ES-I3 (cell line): ENCODE results near the gene ZFP36L2.

Experiments
- H3K36me3 ChIP-seq: 2 replicates; pipeline ENCODE4 v1.6.1; 2013; ENCODE audit warnings: mild to moderate bottlenecking, low read length, control low read depth, moderate library complexity; ENCODE audit not compliant: insufficient read depth
- H3K4me1 ChIP-seq: 2 replicates; pipeline ENCODE4 v1.6.1; 2013; ENCODE audit warnings: mild to moderate bottlenecking, control low read depth, low read length; ENCODE audit not compliant: insufficient read depth
- H3K9ac ChIP-seq: 2 replicates; pipeline ENCODE4 v1.6.1; 2013; ENCODE audit warnings: low read depth, mild to moderate bottlenecking, low read length, moderate library complexity
- H3K9me3 ChIP-seq: 2 replicates; pipeline ENCODE4 v1.6.1; 2013; ENCODE audit warnings: mild to moderate bottlenecking, low read length, moderate library complexity; ENCODE audit not compliant: control insufficient read depth, insufficient read depth

The ZFP36L2 gene

GRCh38 chr2:43233218-43234212, 7.1 kb upstream of the ZFP36L2 start:
- H3K9me3 ChIP-seq, result no peaks in the 10 kb centered on the region
- no peaks in the 10 kb centered on the region for H3K36me3 ChIP-seq
- peaks cover 14% of the 10 kb centered on the region for H3K4me1 ChIP-seq
- no peak overlapping the region for H3K9ac ChIP-seq

GRCh38 chr2:43230951-43231827, 4.8 kb upstream of the ZFP36L2 start:
- no peaks in the 10 kb centered on the region for H3K9me3 ChIP-seq
- H3K4me1 ChIP-seq, result peaks cover 22% of the 10 kb centered on the region
- no peaks in the 10 kb centered on the region for H3K36me3 ChIP-seq
- H3K9ac ChIP-seq, result no peak overlapping the region

GRCh38 chr2:43230351-43230885, 4.0 kb upstream of the ZFP36L2 start:
- H3K4me1 ChIP-seq, result peaks cover 22% of the 10 kb centered on the region
- H3K36me3 ChIP-seq, result no peaks in the 10 kb centered on the region
- H3K9ac ChIP-seq, result no peak overlapping the region
- no peaks in the 10 kb centered on the region for H3K9me3 ChIP-seq

- Histone ChIP-seq H3K9ac (no peak overlapping the region), H3K4me1 (peaks cover 22% of the 10 kb centered on the region), H3K36me3 (0 out of 2 replicates have a peak, but pooled peaks cover 1% of the 10 kb centered on the region), H3K9me3 (no peaks in the 10 kb centered on the region)
These were observed 2.6 kb upstream of the ZFP36L2 start for GRCh38 chr2:43228756-43229659.

GRCh38 chr2:43228321-43228751, 1.9 kb upstream of the ZFP36L2 start:
- no peaks in the 10 kb centered on the region for H3K9me3 ChIP-seq
- peaks cover 22% of the 10 kb centered on the region for H3K4me1 ChIP-seq
- H3K9ac ChIP-seq, result no peak overlapping the region
- peaks cover 7% of the 10 kb centered on the region; the same call in 1 of the 2 replicates for H3K36me3 ChIP-seq

- Histone ChIP-seq H3K9ac (peak overlapping the region; percentile 89), H3K4me1 (peaks cover 22% of the 10 kb centered on the region), H3K36me3 (peaks cover 7% of the 10 kb centered on the region; the same call in 1 of the 2 replicates), H3K9me3 (no peaks in the 10 kb centered on the region)
These were observed 1.4 kb upstream of the ZFP36L2 start for GRCh38 chr2:43227830-43228281.

- peaks cover 7% of the 10 kb centered on the region for H3K36me3 ChIP-seq
- H3K4me1 ChIP-seq, result peaks cover 27% of the 10 kb centered on the region
- H3K9ac ChIP-seq, result peak overlapping the region; percentile 89
- H3K9me3 ChIP-seq, result no peaks in the 10 kb centered on the region
These were observed 786 bp upstream of the ZFP36L2 start for GRCh38 chr2:43226955-43227829.

- Histone ChIP-seq H3K9me3 (no peaks in the 10 kb centered on the region), H3K9ac (peak overlapping the region; percentile 89), H3K4me1 (peaks cover 29% of the 10 kb centered on the region), H3K36me3 (peaks cover 7% of the 10 kb centered on the region)
These were observed 433 bp downstream of the ZFP36L2 start for GRCh38 chr2:43225788-43226557.

- Histone ChIP-seq H3K36me3 (peaks cover 7% of the 10 kb centered on the region), H3K9me3 (no peaks in the 10 kb centered on the region), H3K4me1 (peaks cover 32% of the 10 kb centered on the region), H3K9ac (peak overlapping the region; percentile 89)
These were observed 1.2 kb downstream of the ZFP36L2 start for GRCh38 chr2:43225093-43225787.

GRCh38 chr2:43224571-43225092, 1.8 kb downstream of the ZFP36L2 start:
- peaks cover 7% of the 10 kb centered on the region for H3K36me3 ChIP-seq

GRCh38 chr2:43224131-43224570, 2.3 kb downstream of the ZFP36L2 start:
- Histone ChIP-seq H3K9ac (peak overlapping the region; percentile 89), H3K9me3 (no peaks in the 10 kb centered on the region), H3K4me1 (peaks cover 32% of the 10 kb centered on the region), H3K36me3 (peaks cover 7% of the 10 kb centered on the region)

More at GRCh38 chr2:43224571-43225092, 1.8 kb downstream of the ZFP36L2 start:
- Histone ChIP-seq H3K9ac (peak overlapping the region; percentile 89), H3K9me3 (no peaks in the 10 kb centered on the region), H3K4me1 (peaks cover 33% of the 10 kb centered on the region)
